GM18858 (cell line): ENCODE results near the gene GAD2.
"Not testable (repeated sequence)": the region's sequence is repeated elsewhere in the genome, so short reads cannot be mapped to it uniquely, and the experiment has no call there.

Experiments
- ATAC-seq: cut with Tn5 transposase; IDR thresholded peaks from one replicate; pipeline ENCODE4 v1.9.1; 2021; ENCODE audit not compliant: unreplicated experiment

The GAD2 gene

GRCh38 chr10:26314265-26315013 lies 97.9 kb downstream of the GAD2 start:
- no peak for ATAC-seq

- no peak for ATAC-seq
These were observed 102.1 kb downstream of the GAD2 start for GRCh38 chr10:26318672-26319071.

GRCh38 chr10:26323219-26323618 lies 106.6 kb downstream of the GAD2 start:
- no peak for ATAC-seq

DNA sequence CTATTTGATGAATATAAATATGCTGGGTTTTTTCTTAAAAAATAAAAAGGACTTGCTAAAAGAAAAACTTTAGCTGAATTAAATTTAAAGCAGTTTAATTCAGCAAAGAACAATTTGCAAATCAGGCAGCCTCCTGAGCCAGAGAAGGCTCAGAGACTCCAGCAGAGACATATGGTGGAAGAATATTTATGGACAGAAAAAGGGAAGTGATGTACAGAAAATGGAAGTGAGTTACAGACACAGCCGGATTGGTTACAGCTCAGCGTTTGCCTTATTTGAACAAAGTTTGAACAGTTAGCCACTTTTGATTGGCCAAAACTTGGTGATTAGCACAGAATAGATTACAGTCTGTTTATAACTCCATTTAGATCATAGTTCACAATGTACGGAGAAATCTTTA lies 110.3 kb downstream of the GAD2 start:
- no peak for ATAC-seq

DNA sequence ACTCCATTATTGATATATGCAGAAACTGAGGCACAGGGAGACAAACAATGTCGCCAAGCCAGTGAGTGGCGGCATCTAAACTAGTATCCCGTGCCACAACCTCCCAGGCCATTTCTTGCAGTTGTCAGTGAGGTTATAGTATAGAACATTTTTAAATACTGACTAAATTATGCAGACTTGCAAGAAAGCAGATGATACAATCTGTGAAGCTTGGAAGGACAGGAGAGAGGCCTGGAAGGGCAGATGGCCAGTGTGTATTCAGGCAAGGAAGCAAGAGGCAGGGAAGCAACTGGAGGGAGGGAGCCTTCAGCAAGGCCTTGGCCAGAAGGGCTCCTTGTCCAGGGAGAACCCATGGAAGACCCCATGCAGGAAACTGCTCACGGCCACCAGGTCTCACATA lies 111.2 kb downstream of the GAD2 start:
- no peak for ATAC-seq

DNA sequence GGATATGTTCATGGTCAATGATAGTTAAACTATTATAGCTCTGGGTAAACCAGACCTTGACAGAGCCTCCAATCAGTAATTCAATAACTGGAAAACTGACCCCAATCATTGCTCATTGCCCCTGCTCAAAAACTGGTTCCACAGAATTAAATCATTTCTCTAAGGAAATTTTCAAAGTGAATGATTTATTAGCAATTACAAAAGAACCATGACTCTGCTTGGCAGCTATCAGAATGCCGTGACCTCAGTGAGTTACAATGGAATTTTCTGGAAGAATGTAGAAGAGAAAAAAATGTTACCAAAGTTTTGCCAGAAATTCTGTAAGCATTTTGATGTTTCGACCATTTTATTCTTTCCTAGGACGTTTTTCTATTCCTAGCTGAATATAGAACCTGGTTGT lies 114.8 kb downstream of the GAD2 start:
- no peak for ATAC-seq

DNA sequence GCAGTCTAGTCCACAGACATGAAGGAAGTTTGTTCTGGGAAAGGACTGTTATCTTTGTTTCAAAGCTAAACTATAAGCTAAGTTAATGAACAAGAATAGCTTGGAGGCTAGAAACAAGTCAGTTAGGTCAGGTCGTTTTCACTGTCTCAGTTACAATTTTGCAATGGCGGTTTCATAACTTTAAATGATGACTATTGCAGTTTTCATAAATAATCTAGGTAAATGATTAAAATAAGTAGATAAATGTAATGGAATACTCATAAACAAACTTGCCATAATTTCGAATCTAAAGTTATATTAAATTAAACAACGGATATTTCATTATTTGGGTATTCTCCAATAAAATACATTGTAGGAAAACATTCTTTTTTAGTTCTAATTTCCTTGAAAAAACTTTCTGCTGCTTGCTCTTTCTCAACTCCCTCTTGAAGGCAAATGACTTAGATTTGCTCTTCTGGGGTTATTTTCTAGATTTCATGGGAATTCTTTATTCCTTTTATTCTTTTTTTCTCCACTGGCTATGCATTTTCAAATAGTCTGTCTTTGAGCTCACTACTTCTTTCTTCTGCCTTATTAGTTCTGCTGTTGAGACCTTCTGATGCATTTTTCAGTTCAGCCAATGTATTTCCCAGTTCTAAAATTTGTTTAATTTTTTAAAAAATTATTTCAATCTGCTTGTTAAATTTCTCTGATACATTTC lies 117.8 kb downstream of the GAD2 start:
- no peak for ATAC-seq

- peak; percentile 84 for ATAC-seq
These were observed 118.5 kb downstream of the GAD2 start for GRCh38 chr10:26334932-26335573.

- peak; percentile 51 for ATAC-seq
These were observed 119.1 kb downstream of the GAD2 start for GRCh38 chr10:26335574-26336093.

DNA sequence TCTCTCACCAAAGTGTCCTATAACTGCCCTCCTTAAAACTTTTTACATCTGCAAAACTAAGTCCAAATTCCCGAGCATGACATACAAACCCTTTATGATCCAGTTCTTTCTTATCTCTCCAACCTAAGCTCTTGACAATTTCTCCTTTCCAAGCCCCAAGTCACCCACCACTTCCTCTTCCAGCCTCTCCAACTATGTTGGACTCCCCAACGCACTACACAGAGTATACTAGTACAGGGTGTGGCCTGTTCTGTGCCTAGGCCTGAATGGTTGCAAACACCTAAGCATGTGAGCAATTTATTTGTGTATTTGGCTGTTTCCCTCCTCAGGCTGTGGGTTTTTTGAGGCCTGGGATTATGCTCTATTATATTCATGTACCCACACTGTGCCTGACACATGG lies 120.4 kb downstream of the GAD2 start:
- no peak for ATAC-seq

DNA sequence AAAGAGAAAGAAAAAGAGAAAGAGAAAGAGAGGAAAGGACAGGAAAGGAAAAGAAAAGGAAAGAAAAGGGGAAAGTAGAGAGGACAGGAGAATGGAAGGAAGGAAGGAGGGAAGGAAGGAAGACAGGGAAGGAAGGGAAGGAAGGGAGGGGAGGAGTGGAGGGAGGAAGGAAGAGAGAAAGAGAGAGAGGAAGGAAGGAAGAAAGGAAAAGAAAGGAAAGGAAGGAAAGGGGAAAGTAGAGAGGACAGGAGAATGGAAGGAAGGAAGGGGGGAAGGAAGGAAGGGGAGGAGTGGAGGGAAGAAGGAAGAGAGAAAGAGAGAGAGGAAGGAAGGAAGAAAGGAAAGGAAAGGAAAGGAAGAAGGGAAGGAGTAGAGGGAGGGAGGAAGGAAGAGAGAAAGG lies 125.1 kb downstream of the GAD2 start:
- ATAC-seq = no peak

DNA sequence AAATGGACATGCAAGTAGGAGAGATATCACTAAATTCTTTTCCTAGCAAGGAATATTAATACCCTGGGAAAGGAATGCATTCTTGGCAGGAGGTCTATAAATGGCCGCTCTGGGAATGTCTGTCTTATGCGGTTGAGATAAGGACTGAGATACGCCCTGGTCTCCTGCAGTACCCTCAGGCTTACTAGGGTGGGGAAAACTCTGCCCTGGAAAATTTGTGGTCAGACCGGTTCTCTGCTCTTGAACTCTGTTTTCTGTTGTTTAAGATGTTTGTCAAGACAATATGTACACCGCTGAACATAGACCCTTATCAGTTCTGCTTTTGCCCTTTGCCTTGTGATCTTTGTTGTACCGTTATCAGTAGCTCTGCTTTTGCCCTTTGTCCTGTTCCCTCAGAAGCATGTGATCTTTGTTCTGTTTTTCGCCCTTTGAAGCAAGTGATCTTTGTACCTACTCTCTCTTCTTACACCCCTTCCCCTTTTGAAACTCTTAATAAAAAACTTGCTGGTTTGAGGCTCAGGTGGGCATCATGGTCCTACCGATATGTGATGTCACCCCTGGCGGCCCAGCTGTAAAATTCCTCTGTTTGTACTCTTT lies 132.3 kb downstream of the GAD2 start:
- ATAC-seq = not testable (repeated sequence)
